Activated CD8-positive, alpha-beta T cell treated with anti-CD3 and anti-CD28 coated beads for 36 hours (primary cell): ENCODE data around the gene SGSH. TPM values are rescaled to one million over a fixed set of nuclear protein-coding genes. Genes with fewer than 3 reads are reported as not detected.

Source experiments
- ATAC-seq: fragments of 200-7000 bp; cut with Tn5 transposase; one replicate; pipeline ENCODE4 v1.10.0; 2021; ENCODE audit warnings: mild to moderate bottlenecking, moderate library complexity
- CTCF ChIA-PET: fragments of 350-600 bp; sonication (Branson Sonifier 250); formaldehyde crosslinking; loops from one replicate; lab custom pipeline; 2021; ENCODE audit warnings: antibody characterized with exemption; lab: Charles Lee
- POLR2A ChIA-PET: fragments of 350-600 bp; sonication (Branson Sonifier 250); formaldehyde crosslinking; loops from one replicate; lab custom pipeline; 2021; ENCODE audit warnings: antibody characterized with exemption; lab: Charles Lee
- DNase-seq: peaks from one replicate; pipeline ENCODE4 v3.0.0-alpha.2; 2020
- H3K27ac Mint-ChIP-seq: one replicate; pipeline ENCODE4 v1.8.0; 2021; ENCODE audit warnings: mild to moderate bottlenecking, mixed read lengths
- H3K27me3 Mint-ChIP-seq: one replicate; pipeline ENCODE4 v1.8.0; 2021; ENCODE audit warnings: mixed read lengths
- H3K36me3 Mint-ChIP-seq: one replicate; pipeline ENCODE4 v1.8.0; 2021; ENCODE audit warnings: low read depth, mixed read lengths
- H3K4me1 Mint-ChIP-seq: one replicate; pipeline ENCODE4 v1.8.0; 2021; ENCODE audit warnings: low read depth, mixed read lengths
- H3K4me3 Mint-ChIP-seq: one replicate; pipeline ENCODE4 v1.8.0; 2021; ENCODE audit warnings: mild to moderate bottlenecking, moderate library complexity, mixed read lengths
- H3K9me3 Mint-ChIP-seq: one replicate; pipeline ENCODE4 v1.8.0; 2021; ENCODE audit warnings: mixed read lengths
- intact Hi-C: fragments of 100-400 bp; cut with micrococcal nuclease; formaldehyde crosslinking; loops from one replicate; pipeline ENCODE4 v1.10.0; 2022
- total RNA-seq, 2 experiments: library from RNA; stranded (reverse); gene quantifications; one replicate each; pipeline ENCODE4 v1.2.3, GENCODE V29; 2021
- TF ChIP-seq, protein P1 (sequence below): fragments of 200-600 bp; IDR thresholded peaks from one replicate; pipeline ENCODE4 v1.8.0; 2022; ENCODE audit warnings: antibody characterized with exemption, mild to moderate bottlenecking

The SGSH gene
- total RNA-seq, 2 experiments from 2014 or later = 7.8 to 8.3 TPM

DNA sequence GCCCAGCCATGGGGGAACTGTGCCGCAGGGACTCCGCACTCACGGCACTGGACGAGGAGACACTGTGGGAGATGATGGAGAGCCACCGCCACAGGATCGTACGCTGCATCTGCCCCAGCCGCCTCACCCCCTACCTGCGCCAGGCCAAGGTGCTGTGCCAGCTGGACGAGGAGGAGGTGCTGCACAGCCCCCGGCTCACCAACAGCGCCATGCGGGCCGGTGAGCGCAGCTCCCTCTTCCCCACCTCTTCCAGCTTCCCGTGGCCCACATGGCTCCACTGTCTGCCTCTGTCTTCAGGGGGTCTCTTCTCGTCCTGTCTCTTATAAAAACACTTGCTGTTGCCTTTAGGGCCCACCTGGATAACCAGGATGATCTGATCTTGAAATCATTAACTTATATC is 38.7 kb downstream of the SGSH start:
- Mint-ChIP-seq H3K4me1 (no peaks in the 10 kb centered on the region), H3K4me3 (no peak overlapping the region), H3K27ac (no peak overlapping the region), H3K27me3 (no peaks in the 10 kb centered on the region), H3K9me3 (no peaks in the 10 kb centered on the region), H3K36me3 (no peaks in the 10 kb centered on the region)
- DNase-seq (no peak), ATAC-seq (no peak)
- intact Hi-C loops = no loop called here
- TF ChIP-seq, protein P1, sequence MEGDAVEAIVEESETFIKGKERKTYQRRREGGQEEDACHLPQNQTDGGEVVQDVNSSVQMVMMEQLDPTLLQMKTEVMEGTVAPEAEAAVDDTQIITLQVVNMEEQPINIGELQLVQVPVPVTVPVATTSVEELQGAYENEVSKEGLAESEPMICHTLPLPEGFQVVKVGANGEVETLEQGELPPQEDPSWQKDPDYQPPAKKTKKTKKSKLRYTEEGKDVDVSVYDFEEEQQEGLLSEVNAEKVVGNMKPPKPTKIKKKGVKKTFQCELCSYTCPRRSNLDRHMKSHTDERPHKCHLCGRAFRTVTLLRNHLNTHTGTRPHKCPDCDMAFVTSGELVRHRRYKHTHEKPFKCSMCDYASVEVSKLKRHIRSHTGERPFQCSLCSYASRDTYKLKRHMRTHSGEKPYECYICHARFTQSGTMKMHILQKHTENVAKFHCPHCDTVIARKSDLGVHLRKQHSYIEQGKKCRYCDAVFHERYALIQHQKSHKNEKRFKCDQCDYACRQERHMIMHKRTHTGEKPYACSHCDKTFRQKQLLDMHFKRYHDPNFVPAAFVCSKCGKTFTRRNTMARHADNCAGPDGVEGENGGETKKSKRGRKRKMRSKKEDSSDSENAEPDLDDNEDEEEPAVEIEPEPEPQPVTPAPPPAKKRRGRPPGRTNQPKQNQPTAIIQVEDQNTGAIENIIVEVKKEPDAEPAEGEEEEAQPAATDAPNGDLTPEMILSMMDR = no peak
- ChIA-PET CTCF (interaction anchor here (1.6 kb wide), 1 partner anchor 14 kb away, joined by 4 read pairs; no protein-coding TSS in a partner anchor), POLR2A (no interaction called here)

DNA sequence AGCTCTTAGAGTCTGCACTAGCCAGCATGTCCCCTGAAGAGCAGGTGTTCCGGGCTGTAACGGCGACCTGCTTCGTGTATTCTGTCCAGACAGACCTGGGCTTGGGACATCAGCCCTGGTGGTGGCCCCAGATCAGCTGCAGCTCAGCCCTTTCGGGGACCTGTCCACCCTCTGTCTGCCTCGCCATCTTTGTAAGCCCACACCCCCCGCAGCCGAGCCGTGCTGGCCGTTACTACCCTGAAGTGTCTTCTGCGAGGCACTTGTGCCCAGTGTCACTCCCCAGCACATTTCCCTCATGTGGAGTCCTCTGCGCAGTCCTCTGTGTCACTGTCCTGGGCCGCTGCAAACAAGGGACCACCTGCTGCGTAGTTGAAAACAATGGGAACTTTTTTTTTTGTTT is 39.9 kb downstream of the SGSH start:
- no peak for DNase-seq
- no peak overlapping the region for H3K27ac Mint-ChIP-seq
- no peak overlapping the region for H3K4me3 Mint-ChIP-seq
- no peaks in the 10 kb centered on the region for H3K27me3 Mint-ChIP-seq
- no peak for ATAC-seq
- ChIA-PET CTCF (interaction anchor here (1.1 kb wide), 2 partner anchors 16 kb away, joined by 3 to 5 read pairs; no protein-coding TSS in a partner anchor), POLR2A (no interaction called here)
- H3K9me3 Mint-ChIP-seq = no peaks in the 10 kb centered on the region
- H3K4me1 Mint-ChIP-seq = no peaks in the 10 kb centered on the region
- TF ChIP-seq, protein P1 = no peak
- intact Hi-C loops = no loop called here
- no peaks in the 10 kb centered on the region for H3K36me3 Mint-ChIP-seq

DNA sequence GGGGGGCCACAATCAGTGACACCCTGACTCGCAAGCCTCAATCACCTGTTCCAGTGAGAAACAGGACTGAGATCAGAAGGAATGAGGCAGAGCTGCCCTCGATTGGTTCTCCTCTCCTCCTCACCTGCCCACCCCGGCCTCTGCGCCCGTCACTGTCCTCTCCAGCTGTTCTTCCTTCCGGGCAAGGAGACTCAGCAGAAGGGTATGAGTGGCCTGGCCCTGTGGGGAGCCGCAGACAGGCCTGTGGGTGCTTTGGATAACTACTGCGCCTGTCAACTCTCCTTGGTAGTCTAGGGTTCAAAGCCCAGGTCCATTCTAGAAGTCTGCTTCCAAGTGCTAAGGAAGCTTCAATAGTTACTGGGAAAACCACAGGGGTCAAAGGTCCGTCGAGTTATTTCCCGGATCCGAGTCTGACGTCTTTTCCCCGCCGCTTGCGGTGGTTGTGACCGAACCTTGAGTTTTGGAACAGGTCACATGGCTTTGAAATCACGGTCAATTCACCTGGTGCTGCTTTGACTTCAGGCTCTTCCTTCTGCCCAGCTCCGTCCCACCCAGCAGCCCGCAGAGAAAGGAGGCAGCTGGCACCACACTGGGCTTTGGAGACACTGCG is 42.0 kb downstream of the SGSH start:
- TF ChIP-seq, protein P1 = no peak
- ChIA-PET POLR2A (no interaction called here), CTCF (interaction anchor here (1.4 kb wide), 1 partner anchor 17 kb away, joined by 5 read pairs; no protein-coding TSS in a partner anchor)
- intact Hi-C loops = no loop called here
- Mint-ChIP-seq H3K27me3 (no peaks in the 10 kb centered on the region), H3K4me3 (no peak overlapping the region), H3K9me3 (no peaks in the 10 kb centered on the region), H3K4me1 (no peaks in the 10 kb centered on the region), H3K27ac (no peak overlapping the region), H3K36me3 (no peaks in the 10 kb centered on the region)
- ATAC-seq = no peak
- no peak for DNase-seq

DNA sequence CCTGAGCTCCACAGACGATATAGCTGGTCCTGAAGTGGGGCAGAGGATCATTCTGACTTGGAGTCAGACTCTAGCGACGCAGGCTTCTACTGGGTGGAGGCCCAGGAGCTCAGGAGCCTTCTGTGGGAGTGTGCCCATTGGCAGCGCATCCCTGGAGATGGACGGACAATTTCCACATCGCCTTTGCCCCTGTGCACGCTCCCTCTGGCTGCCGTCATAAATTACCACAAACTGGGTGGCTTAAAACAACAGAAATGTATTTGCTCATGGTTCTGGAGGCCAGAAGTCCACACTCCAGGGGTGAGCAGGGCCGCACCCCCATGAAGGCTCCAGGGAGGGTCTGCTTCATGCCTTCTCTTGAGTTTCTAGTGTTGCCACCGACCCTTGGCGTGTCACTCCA is 43.4 kb downstream of the SGSH start:
- Mint-ChIP-seq H3K9me3 (no peaks in the 10 kb centered on the region), H3K27me3 (no peaks in the 10 kb centered on the region), H3K36me3 (no peaks in the 10 kb centered on the region), H3K27ac (no peak overlapping the region), H3K4me3 (no peak overlapping the region), H3K4me1 (no peaks in the 10 kb centered on the region)
- no peak for ATAC-seq
- intact Hi-C loops = no loop called here
- DNase-seq = no peak
- POLR2A ChIA-PET = interaction anchor here (0.6 kb wide), 1 partner anchor 1048 kb away, joined by 3 read pairs; no protein-coding TSS in a partner anchor
- TF ChIP-seq, protein P1 = no peak
- CTCF ChIA-PET = no interaction called here

DNA sequence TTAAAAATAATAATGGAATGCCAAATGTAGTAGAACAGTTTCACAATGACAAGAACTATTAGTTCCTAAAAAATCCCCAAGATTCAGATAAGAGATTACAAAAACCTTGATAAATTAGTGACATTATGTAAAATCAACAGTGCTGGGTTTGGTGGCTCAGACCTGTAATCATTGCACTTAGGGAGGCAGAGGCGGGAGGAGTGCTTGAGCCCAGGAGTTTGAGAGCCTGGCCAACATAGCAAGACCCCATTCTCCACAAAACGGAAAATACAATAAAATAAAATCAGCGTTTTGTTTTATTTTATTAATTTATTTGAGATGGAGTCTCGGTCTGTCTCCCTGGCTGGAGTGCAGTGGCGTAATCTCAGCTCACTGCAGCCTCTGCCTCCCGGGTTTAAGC is 46.2 kb downstream of the SGSH start:
- Mint-ChIP-seq H3K4me3 (no peak overlapping the region), H3K36me3 (no peaks in the 10 kb centered on the region), H3K4me1 (no peaks in the 10 kb centered on the region), H3K27me3 (no peaks in the 10 kb centered on the region), H3K27ac (no peak overlapping the region), H3K9me3 (no peaks in the 10 kb centered on the region)
- POLR2A ChIA-PET = no interaction called here
- intact Hi-C loops = no loop called here
- DNase-seq (no peak), ATAC-seq (no peak)
- TF ChIP-seq, protein P1 = no peak
- CTCF ChIA-PET = no interaction called here
